ENCODE measurements around the gene HAND2. TPM values are rescaled to one million over a fixed set of nuclear protein-coding genes. Genes with fewer than 3 reads are reported as not detected.

HAND2 gene
- total RNA-seq, 1 donor from 2014 or later = not detected

DNA sequence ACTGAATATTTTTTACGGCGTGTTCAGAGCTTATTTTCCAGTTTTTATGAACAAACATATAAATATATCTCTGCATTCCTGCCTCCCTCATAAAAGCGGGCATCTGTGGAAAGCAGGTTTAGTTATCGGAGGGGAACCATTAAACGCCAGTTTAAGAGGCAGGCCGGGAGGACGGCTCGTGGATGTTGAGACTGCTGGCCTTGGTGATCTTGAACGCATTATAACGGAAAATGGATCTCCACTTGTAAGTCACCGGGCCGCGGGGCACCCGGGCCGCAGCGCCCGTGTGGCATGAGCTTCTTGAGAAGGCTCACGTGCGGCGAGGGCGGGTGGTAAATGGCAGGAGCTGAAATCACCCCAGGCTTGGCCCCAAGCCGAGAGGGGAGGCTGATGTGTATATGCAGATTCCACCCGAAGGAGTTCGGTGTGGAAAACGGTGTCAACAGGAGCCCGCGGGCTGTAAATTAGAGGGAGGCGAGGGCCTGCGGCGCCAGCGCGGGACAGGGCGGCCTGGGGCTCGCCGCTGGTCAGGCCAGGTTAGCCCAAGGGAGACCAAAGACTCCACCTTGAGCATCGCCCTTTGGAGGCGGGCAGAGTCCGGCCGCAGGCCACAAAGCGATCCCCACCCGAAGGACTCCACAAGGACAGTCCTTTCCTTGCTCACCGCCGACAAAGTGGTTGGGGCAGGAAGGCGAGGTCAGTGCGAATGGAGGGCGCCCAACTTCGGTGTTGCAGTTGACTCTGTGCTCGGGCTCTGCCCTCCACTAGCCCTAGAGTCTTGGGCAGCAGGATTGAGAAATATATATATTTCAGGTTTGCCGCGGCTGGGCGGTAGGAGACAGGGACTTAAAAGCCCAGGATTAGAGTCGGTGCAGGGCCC lies 1.3 kb upstream of the HAND2 start:
- Mint-ChIP-seq H3K4me1 (ENCODE audit: unreplicated experiment) (peaks cover 33% of the 10 kb centered on the region), H3K27ac (ENCODE audit: unreplicated experiment) (no peak overlapping the region), H3K36me3 (ENCODE audit: unreplicated experiment) (peaks cover 10% of the 10 kb centered on the region), H3K27me3 (ENCODE audit: unreplicated experiment) (peaks cover 90% of the 10 kb centered on the region), H3K9me3 (ENCODE audit: unreplicated experiment) (no peaks in the 10 kb centered on the region), H3K4me3 (ENCODE audit: unreplicated experiment) (peak overlapping the region; percentile 6)
- TF ChIP-seq, protein P1, sequence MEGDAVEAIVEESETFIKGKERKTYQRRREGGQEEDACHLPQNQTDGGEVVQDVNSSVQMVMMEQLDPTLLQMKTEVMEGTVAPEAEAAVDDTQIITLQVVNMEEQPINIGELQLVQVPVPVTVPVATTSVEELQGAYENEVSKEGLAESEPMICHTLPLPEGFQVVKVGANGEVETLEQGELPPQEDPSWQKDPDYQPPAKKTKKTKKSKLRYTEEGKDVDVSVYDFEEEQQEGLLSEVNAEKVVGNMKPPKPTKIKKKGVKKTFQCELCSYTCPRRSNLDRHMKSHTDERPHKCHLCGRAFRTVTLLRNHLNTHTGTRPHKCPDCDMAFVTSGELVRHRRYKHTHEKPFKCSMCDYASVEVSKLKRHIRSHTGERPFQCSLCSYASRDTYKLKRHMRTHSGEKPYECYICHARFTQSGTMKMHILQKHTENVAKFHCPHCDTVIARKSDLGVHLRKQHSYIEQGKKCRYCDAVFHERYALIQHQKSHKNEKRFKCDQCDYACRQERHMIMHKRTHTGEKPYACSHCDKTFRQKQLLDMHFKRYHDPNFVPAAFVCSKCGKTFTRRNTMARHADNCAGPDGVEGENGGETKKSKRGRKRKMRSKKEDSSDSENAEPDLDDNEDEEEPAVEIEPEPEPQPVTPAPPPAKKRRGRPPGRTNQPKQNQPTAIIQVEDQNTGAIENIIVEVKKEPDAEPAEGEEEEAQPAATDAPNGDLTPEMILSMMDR (IDR thresholded peaks at IDR 0.05) = no peak
- DNase-seq (ENCODE audit: extremely low spot score, unreplicated experiment) = no peak

DNA sequence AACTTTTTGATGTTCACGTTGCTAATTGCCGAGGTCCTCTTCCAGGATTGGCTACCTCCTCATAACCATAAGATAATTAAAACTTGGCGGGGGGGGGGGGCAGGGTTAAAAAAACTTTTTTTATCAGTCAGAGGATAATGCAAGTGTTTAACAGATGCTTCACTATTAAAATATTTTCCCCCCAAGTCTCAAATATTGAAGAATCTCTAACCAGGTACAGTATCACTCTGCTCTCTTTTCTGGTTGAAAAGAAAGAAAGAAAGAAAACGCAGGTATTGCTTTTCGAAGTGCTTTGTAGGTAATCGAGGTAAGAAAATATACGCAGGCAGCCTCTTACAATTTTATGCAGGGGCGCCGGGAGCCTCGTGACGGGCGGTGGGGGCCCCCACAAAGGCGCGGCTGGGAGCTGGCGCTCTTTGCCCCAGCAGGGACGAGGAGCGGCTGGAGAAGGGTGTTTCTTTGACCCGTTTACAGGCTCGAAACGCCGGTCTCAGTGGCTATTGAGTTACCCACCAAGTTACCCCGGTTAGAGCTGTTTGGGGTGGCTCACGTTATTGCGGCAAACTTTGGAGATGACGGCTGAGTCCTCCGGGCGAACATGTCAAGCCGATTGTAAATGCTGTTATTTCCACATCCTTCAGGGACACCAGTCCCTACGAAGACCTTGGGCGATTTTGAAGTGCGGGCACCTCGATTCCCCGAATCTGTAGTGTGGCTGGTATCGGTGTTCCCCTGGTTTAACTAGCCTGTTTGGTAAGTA lies 477 bp upstream of the HAND2 start:
- Mint-ChIP-seq H3K27ac (ENCODE audit: unreplicated experiment) (no peak overlapping the region), H3K4me1 (ENCODE audit: unreplicated experiment) (peaks cover 37% of the 10 kb centered on the region), H3K4me3 (ENCODE audit: unreplicated experiment) (peak overlapping the region; percentile 77), H3K36me3 (ENCODE audit: unreplicated experiment) (peaks cover 8% of the 10 kb centered on the region), H3K27me3 (ENCODE audit: unreplicated experiment) (peaks cover 90% of the 10 kb centered on the region), H3K9me3 (ENCODE audit: unreplicated experiment) (no peaks in the 10 kb centered on the region)
- no peak for DNase-seq (ENCODE audit: extremely low spot score, unreplicated experiment)
- TF ChIP-seq, protein P1 (IDR thresholded peaks at IDR 0.05) = no peak

DNA sequence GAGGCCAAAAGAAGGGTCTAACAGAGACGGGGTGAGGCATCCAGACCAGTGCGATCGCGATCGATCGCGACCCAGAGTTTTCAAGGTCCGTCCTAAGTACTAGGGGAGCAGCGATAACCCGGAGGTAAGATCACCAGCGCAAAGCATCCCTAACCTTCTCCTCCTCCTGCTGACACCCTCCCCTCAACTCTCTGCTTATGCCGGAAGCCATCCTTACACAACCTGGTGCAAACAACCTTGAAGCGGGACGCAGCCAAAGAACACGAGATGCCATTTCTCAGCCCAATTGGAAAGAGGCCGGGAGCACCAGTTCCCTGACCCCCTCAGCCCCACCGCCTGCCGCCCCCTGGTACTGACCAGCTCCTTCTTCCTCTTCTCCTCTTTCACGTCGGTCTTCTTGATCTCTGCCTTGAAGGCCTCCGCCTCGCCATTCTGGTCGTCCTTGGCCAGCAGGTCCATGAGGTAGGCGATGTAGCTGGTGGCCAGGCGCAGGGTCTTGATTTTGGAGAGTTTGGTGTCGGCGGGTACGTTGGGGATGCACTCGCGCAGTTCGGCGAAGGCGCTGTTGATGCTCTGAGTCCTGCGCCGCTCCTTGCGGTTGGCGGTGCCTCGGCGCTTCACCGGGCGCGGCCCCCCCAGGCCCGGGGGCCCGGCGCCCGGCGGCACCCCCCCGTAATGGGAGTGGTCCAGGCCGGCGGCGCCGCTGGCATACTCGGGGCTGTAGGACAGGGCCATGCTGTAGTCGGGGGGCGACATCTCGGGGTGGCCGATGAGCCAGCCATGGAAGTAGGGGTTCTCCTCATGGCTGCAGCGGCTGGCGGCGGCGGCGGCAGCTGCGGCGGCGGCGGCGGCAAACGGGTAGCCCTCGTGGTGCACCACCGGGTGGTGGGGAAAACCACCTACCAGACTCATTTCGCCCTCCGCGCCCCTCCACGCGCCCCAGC lies 1.4 kb downstream of the HAND2 start:
- peaks cover 40% of the 10 kb centered on the region for H3K4me1 Mint-ChIP-seq (ENCODE audit: unreplicated experiment)
- H3K9me3 Mint-ChIP-seq (ENCODE audit: unreplicated experiment) = no peaks in the 10 kb centered on the region
- peak overlapping the region; percentile 35 for H3K4me3 Mint-ChIP-seq (ENCODE audit: unreplicated experiment)
- peak; percentile 80 for DNase-seq (ENCODE audit: extremely low spot score, unreplicated experiment)
- no peak overlapping the region for H3K27ac Mint-ChIP-seq (ENCODE audit: unreplicated experiment)
- H3K27me3 Mint-ChIP-seq (ENCODE audit: unreplicated experiment) = peaks cover 90% of the 10 kb centered on the region
- H3K36me3 Mint-ChIP-seq (ENCODE audit: unreplicated experiment) = peaks cover 8% of the 10 kb centered on the region
- TF ChIP-seq, protein P1 (IDR thresholded peaks at IDR 0.05) = no peak

DNA sequence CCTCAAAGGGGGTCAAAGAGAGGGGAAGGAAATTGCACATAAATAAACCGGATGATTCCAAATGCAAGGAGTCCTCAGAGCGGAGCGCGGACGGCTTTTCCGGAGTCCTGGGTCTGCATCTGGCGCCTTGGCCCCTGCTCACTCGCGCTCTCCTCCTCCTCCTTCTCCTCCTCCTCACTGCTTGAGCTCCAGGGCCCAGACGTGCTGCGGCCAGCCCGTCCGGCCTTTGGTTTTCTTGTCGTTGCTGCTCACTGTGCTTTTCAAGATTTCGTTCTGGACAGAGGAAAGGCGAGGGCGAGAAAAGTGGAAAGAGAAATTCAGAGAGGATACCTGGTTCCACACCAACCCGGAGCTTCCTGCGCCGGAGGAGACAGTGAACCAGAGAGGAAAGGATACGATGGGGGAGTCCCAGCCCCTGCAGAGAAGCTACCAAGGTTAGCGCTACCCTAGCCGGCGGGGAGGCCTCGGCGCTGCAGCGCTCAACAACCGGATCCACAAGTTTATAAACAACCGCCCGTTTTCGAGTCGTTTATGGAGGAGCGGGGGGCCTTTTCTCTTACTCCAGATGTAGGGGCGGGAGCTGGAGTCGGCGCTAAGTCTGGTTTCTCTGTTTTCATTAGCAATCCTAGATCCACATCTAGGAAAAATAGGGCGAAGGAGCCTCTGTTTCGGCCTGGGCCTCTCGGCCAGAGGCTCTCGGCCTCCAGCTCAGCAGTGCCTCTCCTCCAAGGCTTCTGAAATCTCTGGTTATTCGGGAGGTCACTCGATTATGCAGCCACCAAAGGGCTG lies 2.7 kb downstream of the HAND2 start:
- Mint-ChIP-seq H3K4me1 (ENCODE audit: unreplicated experiment) (peaks cover 50% of the 10 kb centered on the region), H3K27me3 (ENCODE audit: unreplicated experiment) (peaks cover 90% of the 10 kb centered on the region), H3K27ac (ENCODE audit: unreplicated experiment) (no peak overlapping the region), H3K9me3 (ENCODE audit: unreplicated experiment) (no peaks in the 10 kb centered on the region), H3K4me3 (ENCODE audit: unreplicated experiment) (peak overlapping the region; percentile 35), H3K36me3 (ENCODE audit: unreplicated experiment) (peaks cover 5% of the 10 kb centered on the region)
- DNase-seq (ENCODE audit: extremely low spot score, unreplicated experiment) = no peak
- TF ChIP-seq, protein P1 (IDR thresholded peaks at IDR 0.05) = no peak
